Endothelial cell of umbilical vein (primary cell): ENCODE results near the gene BACH2. TPM values are rescaled to one million over a fixed set of nuclear protein-coding genes. Genes with fewer than 3 reads are reported as not detected.

Source experiments
- BruUV-seq: library from RNA; stranded (reverse); fragments of 400-500 nt; replicated peaks from 2 replicates; lab custom pipeline; 2021; lab: Mats Ljungman, UMichigan
- CTCF ChIA-PET: fragments of 300-600, 350-600 bp; sonication (Branson Sonifier 250); formaldehyde crosslinking; loops from one replicate; lab custom pipeline; 2021; ENCODE audit warnings: antibody characterized with exemption, inconsistent platforms; lab: Charles Lee
- POLR2A ChIA-PET: fragments of 300-600, 350-600 bp; sonication (Branson Sonifier 250); formaldehyde crosslinking; loops from one replicate; lab custom pipeline; 2021; ENCODE audit warnings: antibody characterized with exemption, inconsistent platforms; lab: Charles Lee
- DNase-seq: peaks from one replicate; pipeline ENCODE4 v3.0.0-alpha.2; 2011; ENCODE audit warnings: low read depth, low spot score
- FAIRE-seq: peaks from 2 replicates; lab custom pipeline; 2011; peaks lifted over from hg19 to GRCh38; lab: Jason Lieb, UNC
- H2AFZ ChIP-seq: 2 replicates; pipeline ENCODE4 v1.6.0; 2012; ENCODE audit warnings: low read depth, low read length, control low read depth, inconsistent platforms
- H3K27ac ChIP-seq: 2 replicates; pipeline ENCODE4 v1.5.1; 2011; ENCODE audit warnings: low read depth, mild to moderate bottlenecking, control low read depth, low read length, moderate library complexity; ENCODE audit not compliant: insufficient read depth
- H3K27me3 ChIP-seq, 2 experiments: 2 replicates each; pipeline versions ENCODE4 v1.6.0 to v1.6.1; 2011; ENCODE audit warnings: low read length in 2 of 2, mixed read lengths in 1 of 2; ENCODE audit not compliant: control insufficient read depth in 2 of 2, insufficient read depth in 2 of 2
- H3K36me3 ChIP-seq, 2 experiments: 2 replicates in 1 of 2; 3 replicates in 1 of 2; pipeline ENCODE4 v1.5.1; 2011; ENCODE audit warnings: low read length in 2 of 2, mild to moderate bottlenecking in 1 of 2, moderate library complexity in 1 of 2; ENCODE audit not compliant: control insufficient read depth in 2 of 2, insufficient read depth in 2 of 2; ENCODE audit errors: extremely low read depth in 1 of 2
- H3K4me1 ChIP-seq: 3 replicates; pipeline ENCODE4 v1.5.1; 2011; ENCODE audit warnings: mild to moderate bottlenecking, low read length; ENCODE audit not compliant: control insufficient read depth, insufficient read depth; ENCODE audit errors: extremely low read depth
- H3K4me2 ChIP-seq: 2 replicates; pipeline ENCODE4 v1.6.1; 2011; ENCODE audit warnings: low read length, control low read depth, mixed read lengths; ENCODE audit not compliant: insufficient read depth
- H3K4me3 ChIP-seq, 3 experiments: fragments of 200-600 bp in 1 of 3; sonication (generic), shearing (Covaris generic) in 1 of 3; replicated peaks in 1 of 3; 2 replicates each; pipeline ENCODE4 v1.5.1; 2011 to 2016; ENCODE audit warnings: control low read depth in 3 of 3, low read length in 3 of 3, mild to moderate bottlenecking in 2 of 3, inconsistent platforms in 1 of 3, low read depth in 1 of 3, moderate library complexity in 1 of 3; ENCODE audit not compliant: insufficient read depth in 1 of 3
- H3K79me2 ChIP-seq: 2 replicates; pipeline ENCODE4 v1.6.0; 2012; ENCODE audit warnings: low read length, inconsistent platforms; ENCODE audit not compliant: control insufficient read depth, insufficient read depth
- H3K9ac ChIP-seq: replicated peaks from 2 replicates; pipeline ENCODE3; 2011; ENCODE audit warnings: low read length, control low read depth; ENCODE audit not compliant: insufficient read depth; ENCODE audit errors: extremely low read depth
- H3K9me1 ChIP-seq: replicated peaks from 3 replicates; pipeline ENCODE4 v1.6.0; 2011; ENCODE audit warnings: mild to moderate bottlenecking, low read length; ENCODE audit not compliant: control insufficient read depth, insufficient read depth; ENCODE audit errors: extremely low read depth
- H3K9me3 ChIP-seq: replicated peaks from 2 replicates; pipeline ENCODE4 v1.5.1; 2012; ENCODE audit warnings: low read length, inconsistent platforms; ENCODE audit not compliant: control insufficient read depth, insufficient read depth
- H4K20me1 ChIP-seq: replicated peaks from 2 replicates; pipeline ENCODE3; 2011; ENCODE audit warnings: mild to moderate bottlenecking, low read length; ENCODE audit not compliant: control insufficient read depth, insufficient read depth; ENCODE audit errors: extremely low read depth
- CTCF ChIP-seq, 2 donors: IDR thresholded peaks; 1 replicate in 1 of 2; 2 replicates in 1 of 2; pipeline ENCODE4 v1.5.1; 2011; ENCODE audit warnings: low read length in 2 of 2, mild to moderate bottlenecking in 2 of 2, moderate library complexity in 2 of 2, control low read depth in 1 of 2, inconsistent platforms in 1 of 2, low read depth in 1 of 2; ENCODE audit not compliant: insufficient read depth in 1 of 2; ENCODE audit errors: extremely low read depth in 1 of 2
- EZH2 ChIP-seq: IDR thresholded peaks from 2 replicates; pipeline ENCODE4 v1.6.1; 2012; ENCODE audit warnings: borderline replicate concordance, low read depth, mild to moderate bottlenecking, moderate library complexity, low read length, inconsistent platforms; ENCODE audit not compliant: severe bottlenecking
- FOS ChIP-seq: IDR thresholded peaks from 2 replicates; pipeline ENCODE4 v1.6.1; 2011; ENCODE audit warnings: mild to moderate bottlenecking, low read length, moderate library complexity, borderline replicate concordance; ENCODE audit not compliant: insufficient read depth
- GATA2 ChIP-seq: IDR thresholded peaks from 2 replicates; pipeline ENCODE4 v1.7.0; 2011; ENCODE audit warnings: low read depth, mild to moderate bottlenecking, moderate library complexity, mixed read lengths, low read length; ENCODE audit not compliant: insufficient read length, insufficient read depth
- JUN ChIP-seq: IDR thresholded peaks from 2 replicates; pipeline ENCODE4 v1.6.1; 2011; ENCODE audit warnings: borderline replicate concordance, low read depth; ENCODE audit not compliant: insufficient read length, insufficient read depth
- MAX ChIP-seq: IDR thresholded peaks from 2 replicates; pipeline ENCODE4 v1.6.1; 2011; ENCODE audit not compliant: insufficient read depth, insufficient read length
- MYC ChIP-seq: IDR thresholded peaks from one replicate; pipeline ENCODE4 v1.6.1; 2011; ENCODE audit warnings: mild to moderate bottlenecking, low read depth, low read length
- POLR2A ChIP-seq: IDR thresholded peaks from 2 replicates; pipeline ENCODE4 v1.6.1; 2012; ENCODE audit warnings: low read depth, mild to moderate bottlenecking, control low read depth, low read length
- POLR2AphosphoS5 ChIP-seq: IDR thresholded peaks from 2 replicates; pipeline ENCODE4 v1.6.1; 2012; ENCODE audit warnings: low read depth, mild to moderate bottlenecking, control low read depth, low read length, moderate library complexity; ENCODE audit not compliant: insufficient read depth
- dilution Hi-C: fragments of 300-500 bp; cut with MboI; formaldehyde crosslinking; loops from one replicate; pipeline ENCODE4 v1.15.0; 2019; ENCODE audit warnings: low sequenced_read_pairs; ENCODE audit not compliant: extremely low pct_ligation_motif_present
- intact Hi-C: fragments of 100-400 bp; cut with micrococcal nuclease; formaldehyde crosslinking; loops from one replicate; pipeline ENCODE4 v1.10.0; 2022
- polyA plus RNA-seq, 4 experiments: library from polyadenylated mRNA; depleted of rRNA in 3 of 4; stranded (reverse) in 3 of 4; unstranded in 1 of 4; fragments of >200 nt; gene quantifications; 2 replicates each; pipeline versions ENCODE4 v1.2.1 to v1.2.3, GENCODE V29; 2011 to 2012; ENCODE audit warnings: missing spikeins in 1 of 4
- total RNA-seq: library from RNA; stranded (reverse); gene quantifications from 2 replicates; pipeline ENCODE4 v1.2.3, GENCODE V29; 2021

BACH2 gene
- total and polyA plus RNA-seq, 2 donors (not counting 3 experiments of a cell fraction or from before 2014, with no cell fraction given), result 1.7 to 5.6 TPM

- no peak overlapping the region for H2AFZ ChIP-seq
- FAIRE-seq (no peak), DNase-seq (no peak)
- ChIA-PET POLR2A (no interaction called here), CTCF (interaction anchor here (1.0 to 1.5 kb wide), 3 partner anchors 14 to 525 kb away, joined by 3 to 9 read pairs (median 5); no protein-coding TSS in a partner anchor)
- no peak overlapping the region for H3K9ac ChIP-seq
- no peaks in the 10 kb centered on the region for H3K36me3 ChIP-seq
- H3K9me3 ChIP-seq, result no peaks in the 10 kb centered on the region
- H4K20me1 ChIP-seq, result no peaks in the 10 kb centered on the region
- H3K4me1 ChIP-seq, result peaks cover 8% of the 10 kb centered on the region
- TF ChIP-seq POLR2A (no peak), GATA2 (no peak), MYC (no peak), MAX (no peak), POLR2AphosphoS5 (no peak), EZH2 (no peak), FOS (no peak), CTCF (IDR thresholded peaks at IDR 0.05; ENCODE audit: extremely low read depth in 1 of 2, insufficient read depth in 1 of 2, low read depth in 1 of 2, low read length in 2 of 2) (no peak), JUN (no peak)
- H3K4me2 ChIP-seq, result no peak overlapping the region
- no peaks in the 10 kb centered on the region for H3K79me2 ChIP-seq
- H3K4me3 ChIP-seq, result no peak overlapping the region
- intact Hi-C loops, result no loop called here
- peaks cover 0 to 2% of the 10 kb centered on the region in 2 experiments for H3K27me3 ChIP-seq
- dilution Hi-C loops, result no loop called here
- BruUV-seq, result no TSS peak
- no peaks in the 10 kb centered on the region for H3K9me1 ChIP-seq
- H3K27ac ChIP-seq, result no peak overlapping the region
These were observed 341.9 kb downstream of the BACH2 start for GRCh38 chr6:89954721-89955148.
